OCI-LY7 (cell line): ENCODE data around the gene KIFBP.

Experiments used
- EZH2phosphoT487 ChIP-seq: fragments of 200-600 bp; sonication (generic); IDR thresholded peaks from 2 replicates; pipeline ENCODE4 v1.6.1; 2018; ENCODE audit warnings: low read depth, borderline replicate concordance, mild to moderate bottlenecking, mixed run types, antibody characterized with exemption, low read length, moderate library complexity, mixed read lengths
- TF ChIP-seq, protein P1 (sequence below): fragments of 200-600 bp; sonication (generic); conservative IDR thresholded peaks from 2 replicates; pipeline ENCODE4 v1.5.1; 2014; ENCODE audit warnings: mild to moderate bottlenecking, antibody characterized with exemption, low read length, moderate library complexity, mixed read lengths

DNA sequence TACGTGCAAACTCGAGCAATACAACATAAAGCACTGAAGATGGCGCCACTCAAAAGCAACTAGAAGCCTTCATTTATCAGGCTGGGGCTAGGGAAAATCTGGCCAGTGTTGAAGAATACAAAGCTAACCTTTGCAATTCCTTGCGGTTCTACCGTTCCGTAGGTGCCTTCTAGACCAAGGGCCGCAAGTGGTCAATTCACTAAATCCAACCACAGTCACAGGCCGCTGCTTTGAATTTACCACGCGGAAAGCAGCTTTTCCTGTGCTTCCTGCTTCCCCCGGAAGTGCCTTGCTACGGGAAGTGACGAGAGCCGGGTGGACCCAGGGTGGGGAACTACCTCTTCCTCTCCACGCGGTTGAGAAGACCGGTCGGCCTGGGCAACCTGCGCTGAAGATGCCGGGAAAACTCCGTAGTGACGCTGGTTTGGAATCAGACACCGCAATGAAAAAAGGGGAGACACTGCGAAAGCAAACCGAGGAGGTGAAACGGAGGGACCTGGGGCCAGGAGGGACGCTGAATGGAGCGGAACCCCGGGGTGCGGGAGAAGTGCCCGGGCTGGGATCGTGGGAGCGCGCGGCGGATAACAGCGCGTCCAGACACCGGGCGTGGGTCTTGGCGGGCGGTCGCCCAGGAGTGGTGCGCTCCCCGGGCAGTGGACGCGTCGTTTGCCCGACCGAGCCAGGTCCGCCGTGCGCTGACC is 32.6 kb upstream of the KIFBP start, which contains the start of gene DDX21:
- TF ChIP-seq, protein P1, sequence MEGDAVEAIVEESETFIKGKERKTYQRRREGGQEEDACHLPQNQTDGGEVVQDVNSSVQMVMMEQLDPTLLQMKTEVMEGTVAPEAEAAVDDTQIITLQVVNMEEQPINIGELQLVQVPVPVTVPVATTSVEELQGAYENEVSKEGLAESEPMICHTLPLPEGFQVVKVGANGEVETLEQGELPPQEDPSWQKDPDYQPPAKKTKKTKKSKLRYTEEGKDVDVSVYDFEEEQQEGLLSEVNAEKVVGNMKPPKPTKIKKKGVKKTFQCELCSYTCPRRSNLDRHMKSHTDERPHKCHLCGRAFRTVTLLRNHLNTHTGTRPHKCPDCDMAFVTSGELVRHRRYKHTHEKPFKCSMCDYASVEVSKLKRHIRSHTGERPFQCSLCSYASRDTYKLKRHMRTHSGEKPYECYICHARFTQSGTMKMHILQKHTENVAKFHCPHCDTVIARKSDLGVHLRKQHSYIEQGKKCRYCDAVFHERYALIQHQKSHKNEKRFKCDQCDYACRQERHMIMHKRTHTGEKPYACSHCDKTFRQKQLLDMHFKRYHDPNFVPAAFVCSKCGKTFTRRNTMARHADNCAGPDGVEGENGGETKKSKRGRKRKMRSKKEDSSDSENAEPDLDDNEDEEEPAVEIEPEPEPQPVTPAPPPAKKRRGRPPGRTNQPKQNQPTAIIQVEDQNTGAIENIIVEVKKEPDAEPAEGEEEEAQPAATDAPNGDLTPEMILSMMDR = peak; percentile 89
- TF ChIP-seq EZH2phosphoT487 = no peak
